ENCODE data around the gene RAB17. TPM values are rescaled to one million over a fixed set of nuclear protein-coding genes. Genes with fewer than 3 reads are reported as not detected.

RAB17 gene
- polyA plus RNA-seq, 1 donor (not counting 4 experiments of a cell fraction or from before 2014, with no cell fraction given) = 2.4 TPM

- no peak for FAIRE-seq
- H3K27me3 ChIP-seq (ENCODE audit: control insufficient read depth, extremely low read depth, insufficient read depth, low read length) = no peaks in the 10 kb centered on the region
- H3K36me3 ChIP-seq (ENCODE audit: control insufficient read depth in 2 of 2, extremely low read depth in 1 of 2, insufficient read depth in 2 of 2, low read length in 2 of 2) = no peaks in the 10 kb centered on the region
- dilution Hi-C loops (cut with MboI; ENCODE audit: extremely low pct_ligation_motif_present, low sequenced_read_pairs) = no loop called here
- H3K9me1 ChIP-seq (ENCODE audit: control insufficient read depth, extremely low read depth, insufficient read depth, low read length) = no peaks in the 10 kb centered on the region
- no peak overlapping the region for H3K27ac ChIP-seq (ENCODE audit: control insufficient read depth, insufficient read depth, low read length)
- H3K79me2 ChIP-seq (ENCODE audit: control insufficient read depth, insufficient read depth, low read length) = no peaks in the 10 kb centered on the region
- H3K4me1 ChIP-seq (ENCODE audit: control insufficient read depth, extremely low read depth, insufficient read depth, low read length) = no peaks in the 10 kb centered on the region
- no peaks in the 10 kb centered on the region for H3K9me3 ChIP-seq (ENCODE audit: control insufficient read depth, low read depth, low read length)
- H4K20me1 ChIP-seq (ENCODE audit: control insufficient read depth, extremely low read depth, insufficient read depth, low read length) = no peaks in the 10 kb centered on the region
- no peak for TF ChIP-seq EZH2 (IDR thresholded peaks at IDR 0.05; ENCODE audit: low read length)
- TF ChIP-seq CTCF (optimal IDR thresholded peaks at IDR 0.05 in 1 of 3, IDR thresholded peaks at IDR 0.05 in 1 of 3, conservative IDR thresholded peaks at IDR 0.05 in 1 of 3; ENCODE audit: extremely low read depth in 1 of 3, insufficient read depth in 2 of 3, low read length in 3 of 3) = no peak
- peak overlapping the region; percentile 4 for H2AFZ ChIP-seq (ENCODE audit: control insufficient read depth, low read length)
- DNase-seq (ENCODE audit: low read depth, low spot score) = no peak
- H3K4me3 ChIP-seq (ENCODE audit: control insufficient read depth in 2 of 3, extremely low read depth in 1 of 3, insufficient read depth in 2 of 3, low read depth in 1 of 3, low read length in 3 of 3) = no peak overlapping the region
- no peak overlapping the region for H3K4me2 ChIP-seq (ENCODE audit: control insufficient read depth, extremely low read depth, insufficient read depth, low read depth, low read length)
- H3K9ac ChIP-seq (ENCODE audit: control insufficient read depth, extremely low read depth, insufficient read depth, low read length) = no peak overlapping the region
Observed at GRCh38 chr2:237524631-237525030, 65.9 kb downstream of the RAB17 start.

Small RNA genes within 50 kb of the gene (small RNA-seq; reads per million reads assigned to genes)
- gene RNU6-1140P (ENCODE audit: insufficient read length in 3 of 3, low read depth in 3 of 3, low replicate concordance in 1 of 3) = 0 to 0.75 (median 0.33) reads per million in 3 experiments

Other genes starting within 250 kb of the RAB17 start
- 0.01 TPM in 1 of 3 replicates, not detected in the others for gene COL6A3, start 176.6 kb downstream of the RAB17 start, polyA plus RNA-seq
- 0.67 to 1.8 TPM (median 1.0 TPM) in 3 replicates for gene MLPH, start 103.5 kb downstream of the RAB17 start, polyA plus RNA-seq
- gene PRLH, start 24.2 kb downstream of the RAB17 start, polyA plus RNA-seq = not detected in 3 replicates
- 69.7 to 115 TPM (median 112 TPM) in 3 replicates for gene LRRFIP1, start 36.9 kb upstream of the RAB17 start, polyA plus RNA-seq
- 0.03 to 0.14 TPM (median 0.08 TPM) in 3 replicates for gene RBM44, start 208.0 kb upstream of the RAB17 start, polyA plus RNA-seq

Data from keratinocyte (primary cell).